Measurements from ENCODE around the gene MOV10L1.

The MOV10L1 gene

DNA sequence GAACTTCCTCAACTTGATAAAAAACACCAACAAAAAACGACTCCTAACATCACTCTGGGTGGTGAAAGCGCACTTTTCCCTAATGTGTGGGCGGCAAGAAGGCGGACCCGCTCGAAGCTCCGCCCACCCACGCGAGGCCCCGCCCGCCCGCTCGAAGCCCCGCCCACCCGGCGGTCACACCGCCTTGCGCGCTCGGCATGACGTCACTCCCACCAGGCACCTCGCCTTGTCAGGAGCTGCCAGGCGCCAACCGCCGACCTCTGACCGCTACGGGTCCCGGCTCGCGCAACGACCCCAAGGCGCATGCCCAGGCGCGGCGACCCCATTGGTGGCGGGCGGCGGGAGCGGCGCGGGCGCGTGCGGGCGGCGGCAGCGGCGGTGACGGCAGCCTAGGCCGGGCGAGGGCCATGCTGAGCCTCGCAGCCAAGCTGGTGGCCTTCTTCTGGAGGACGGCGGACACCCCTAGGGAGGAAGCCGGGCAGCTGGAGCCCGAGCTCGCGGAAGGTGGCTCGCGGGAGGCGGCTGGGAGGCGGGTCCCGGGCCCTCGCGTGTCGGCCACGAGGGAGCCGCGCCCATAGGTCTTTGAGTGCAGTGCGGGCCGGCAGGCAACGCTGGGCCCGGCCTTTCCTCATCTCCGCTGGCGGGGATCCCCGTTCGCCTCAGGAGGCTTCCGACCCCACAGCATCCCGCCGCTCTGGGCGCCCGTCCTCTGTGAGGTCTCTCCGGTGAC is at the start of gene MOV10L1:
Gene MOV10L1, plus strand, starts transcription at position 325 of the 730 bp plus-strand sequence. Its CDS starts 83 bp downstream, at position 408.
- DNase-seq (ENCODE audit: low read depth in 2 of 2), result no peak

DNA sequence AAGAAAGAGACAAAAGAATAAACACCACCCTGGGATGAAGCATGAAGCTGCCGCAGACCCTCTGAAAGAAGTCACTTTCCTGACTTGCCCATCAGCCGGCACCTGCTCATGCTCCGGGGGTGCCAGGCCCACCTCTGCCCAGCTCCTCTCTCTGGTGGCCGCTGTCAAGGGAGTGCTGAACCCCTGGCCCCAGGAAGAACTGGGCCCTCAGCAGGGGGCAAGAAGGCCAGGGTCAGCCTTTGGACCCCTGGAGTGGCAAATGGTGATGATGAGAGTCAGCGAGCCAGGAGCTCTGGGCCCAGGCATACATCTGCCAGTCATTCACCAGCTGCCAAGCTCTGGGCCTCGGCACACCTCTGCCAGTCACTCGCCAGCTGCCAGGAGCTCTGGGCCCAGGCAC is 49.1 kb upstream of the MOV10L1 start:
- DNase-seq (ENCODE audit: low read depth in 2 of 2), result no peak

DNA sequence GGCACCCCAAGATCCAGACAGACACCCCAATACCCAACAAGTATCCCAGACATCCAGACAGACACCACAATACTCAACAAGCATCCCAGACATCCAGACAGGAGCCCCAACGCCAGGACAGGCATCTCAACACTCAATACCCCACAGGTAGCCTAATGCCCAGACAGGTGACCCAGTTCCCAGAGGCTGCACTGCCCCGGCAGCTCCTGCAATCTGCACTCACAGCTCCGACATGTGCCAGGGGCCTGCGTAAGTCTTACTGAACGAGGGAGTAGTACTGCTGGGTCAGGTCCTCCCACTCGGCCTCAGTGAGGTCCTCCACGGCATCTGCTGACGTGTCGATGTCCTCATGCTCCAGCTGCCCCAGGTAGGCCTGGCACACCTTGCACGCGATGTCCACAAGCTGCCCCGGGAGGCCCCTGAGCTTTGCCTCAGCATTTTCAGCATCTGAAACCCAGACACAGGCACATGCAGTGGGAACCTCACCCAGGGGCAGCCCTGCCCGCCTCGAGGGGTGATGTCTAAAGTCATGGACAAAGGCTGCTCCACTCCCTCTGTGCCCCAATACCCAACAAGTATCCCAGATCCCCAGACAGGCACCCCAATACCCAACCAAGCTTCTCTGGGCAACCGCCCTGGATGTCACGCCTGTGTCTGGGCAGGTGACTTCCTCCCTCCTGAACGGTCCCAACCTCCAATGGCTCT is 48.3 kb upstream of the MOV10L1 start:
- no peak for DNase-seq (ENCODE audit: low read depth in 2 of 2)

DNA sequence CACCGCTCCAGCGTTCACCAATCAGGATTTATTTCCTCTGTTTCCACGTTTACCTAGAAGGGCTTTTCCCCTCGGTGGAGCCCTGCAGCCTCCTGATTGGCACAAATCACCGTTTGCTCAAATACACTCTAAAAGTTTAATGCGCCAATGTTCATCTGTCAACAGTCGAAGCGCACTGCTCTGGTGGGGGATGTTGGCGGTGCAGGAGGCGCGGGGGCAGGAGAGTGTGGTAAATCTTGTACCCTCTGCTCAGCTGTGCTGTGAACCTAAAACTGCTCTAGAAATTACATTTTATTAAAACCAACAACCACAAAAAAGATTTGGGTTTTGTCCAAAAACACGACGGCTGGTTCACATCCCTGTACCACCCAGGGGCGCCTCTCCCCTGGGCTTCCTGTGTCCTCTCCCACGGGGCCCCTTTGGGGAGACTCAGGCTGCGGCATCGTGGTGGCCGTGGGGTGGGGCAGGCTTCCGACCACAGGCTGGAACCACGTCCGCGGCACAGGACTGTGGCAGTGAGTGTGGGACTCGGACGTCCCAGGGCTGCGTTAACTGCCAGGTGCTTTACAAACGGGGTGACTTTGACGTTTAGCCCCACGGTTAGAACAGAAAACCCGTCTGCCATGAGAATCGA is 45.2 kb upstream of the MOV10L1 start:
- no peak for DNase-seq (ENCODE audit: low read depth in 2 of 2)

DNA sequence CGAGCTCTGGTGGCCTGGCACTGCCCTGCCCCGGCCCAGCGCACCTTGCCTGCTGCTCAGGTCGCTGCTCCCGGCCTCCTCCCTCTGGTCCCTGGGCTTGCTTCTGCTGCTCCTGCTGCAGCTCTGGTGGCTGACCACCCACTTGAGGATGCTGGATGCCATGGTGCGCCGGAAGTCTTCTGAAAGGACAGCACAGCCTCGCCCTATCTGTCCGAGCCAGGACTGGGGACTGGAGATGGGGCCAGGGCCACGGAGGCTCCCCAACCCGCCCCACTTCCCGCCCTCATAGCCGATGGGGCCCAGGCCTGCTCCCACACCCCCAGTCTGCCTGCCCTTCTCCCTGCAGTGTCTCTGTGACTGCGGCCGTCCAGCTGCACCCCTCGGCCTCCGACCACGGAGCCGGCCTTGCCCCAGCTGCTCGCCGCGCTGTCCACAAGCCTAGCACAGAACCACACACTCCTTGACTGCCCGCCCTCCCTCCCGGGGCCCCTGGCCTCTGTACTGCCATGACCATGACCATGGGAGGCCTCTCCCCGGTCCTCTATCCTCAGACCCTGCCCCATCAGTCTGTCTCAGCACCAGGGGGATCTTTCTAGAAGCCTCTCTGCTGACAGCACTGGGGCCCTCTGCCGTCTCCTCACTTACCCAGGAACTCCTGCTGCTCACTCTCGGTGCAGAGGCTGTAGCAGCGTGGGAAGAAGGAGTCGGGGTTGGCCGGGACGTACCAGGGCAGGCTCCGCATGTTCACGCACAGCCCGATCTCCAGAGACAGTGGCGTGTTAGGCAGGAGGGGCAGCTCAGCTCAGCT is 44.4 kb upstream of the MOV10L1 start:
- DNase-seq (ENCODE audit: low read depth in 2 of 2), result no peak

DNA sequence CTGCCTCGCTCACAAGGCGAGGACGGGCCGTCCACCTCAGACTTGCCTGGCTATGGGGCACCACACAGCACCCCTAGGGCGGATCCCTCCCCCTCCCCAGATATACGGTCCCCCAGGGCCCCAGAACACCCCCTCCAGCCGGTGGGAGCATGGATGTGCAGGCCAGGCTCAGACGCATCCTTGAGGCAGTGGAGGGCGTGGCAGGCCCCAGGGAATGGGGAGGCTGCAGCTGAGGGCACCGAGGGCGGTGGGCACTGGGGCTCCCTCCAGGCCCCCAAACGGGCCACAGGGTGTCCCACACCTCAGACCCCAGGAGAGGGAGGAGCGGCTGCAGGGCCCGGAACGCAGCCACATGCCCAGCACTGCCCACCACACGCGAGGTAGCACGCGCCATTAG is 43.8 kb upstream of the MOV10L1 start:
- DNase-seq (ENCODE audit: low read depth in 2 of 2), result no peak

DNA sequence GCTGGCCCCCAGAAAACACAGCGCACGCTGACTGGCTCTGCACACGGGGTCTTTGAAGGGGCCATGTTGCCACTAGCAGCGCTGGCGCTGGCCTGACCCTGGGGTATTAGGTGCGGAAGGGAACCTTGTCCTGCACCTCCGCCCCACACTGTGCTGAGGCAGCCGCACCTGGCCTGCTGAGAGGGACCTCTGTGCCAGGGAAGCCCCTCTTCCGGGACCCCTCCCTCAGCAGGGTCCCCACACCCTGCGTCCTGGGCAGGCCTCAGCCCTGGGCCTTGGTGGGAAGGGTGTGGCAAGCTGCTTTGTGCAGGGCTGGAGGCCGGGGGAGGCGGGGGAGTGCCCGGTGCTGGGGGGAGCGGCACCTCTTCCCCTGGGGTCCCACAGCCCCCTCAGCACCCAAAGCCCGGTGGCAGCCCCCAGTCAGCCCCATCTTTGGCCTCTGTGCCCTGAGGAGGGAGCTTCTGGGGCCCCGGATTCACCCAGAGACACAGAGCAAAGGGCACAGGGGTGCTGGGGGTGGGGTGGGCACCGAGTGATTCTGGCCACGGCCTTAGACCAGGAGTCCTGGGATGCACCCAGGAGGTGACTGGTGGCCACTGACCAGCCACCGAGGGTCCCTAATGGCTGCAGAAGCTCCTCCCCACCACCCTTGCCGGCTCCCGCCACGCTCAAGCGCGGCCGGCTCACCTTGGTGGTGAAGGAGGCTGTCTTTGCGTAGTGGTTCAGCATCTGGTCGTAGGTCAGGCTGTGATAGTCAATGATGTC is 43.1 kb upstream of the MOV10L1 start:
- no peak for DNase-seq (ENCODE audit: low read depth in 2 of 2)

DNA sequence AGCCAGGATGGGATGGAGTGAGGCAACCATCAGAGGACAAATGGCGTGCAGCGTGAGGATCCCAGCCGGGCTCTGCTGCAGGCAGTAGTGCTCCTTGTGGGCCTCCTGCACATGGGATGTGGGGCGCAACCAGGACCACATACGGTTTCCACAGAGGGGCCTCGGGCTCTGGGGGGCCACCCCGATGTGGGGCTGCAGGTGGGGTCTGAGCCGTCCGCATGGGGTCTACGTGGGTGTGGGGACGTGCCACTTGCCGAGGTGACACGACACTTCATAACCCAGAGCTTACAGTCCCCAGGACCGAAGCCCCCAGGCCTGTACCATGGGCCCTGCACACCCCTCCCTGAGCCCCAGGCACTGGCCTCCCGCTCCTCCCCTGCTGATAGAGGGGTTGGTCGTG is 42.5 kb upstream of the MOV10L1 start:
- no peak for DNase-seq (ENCODE audit: low read depth in 2 of 2)

DNA sequence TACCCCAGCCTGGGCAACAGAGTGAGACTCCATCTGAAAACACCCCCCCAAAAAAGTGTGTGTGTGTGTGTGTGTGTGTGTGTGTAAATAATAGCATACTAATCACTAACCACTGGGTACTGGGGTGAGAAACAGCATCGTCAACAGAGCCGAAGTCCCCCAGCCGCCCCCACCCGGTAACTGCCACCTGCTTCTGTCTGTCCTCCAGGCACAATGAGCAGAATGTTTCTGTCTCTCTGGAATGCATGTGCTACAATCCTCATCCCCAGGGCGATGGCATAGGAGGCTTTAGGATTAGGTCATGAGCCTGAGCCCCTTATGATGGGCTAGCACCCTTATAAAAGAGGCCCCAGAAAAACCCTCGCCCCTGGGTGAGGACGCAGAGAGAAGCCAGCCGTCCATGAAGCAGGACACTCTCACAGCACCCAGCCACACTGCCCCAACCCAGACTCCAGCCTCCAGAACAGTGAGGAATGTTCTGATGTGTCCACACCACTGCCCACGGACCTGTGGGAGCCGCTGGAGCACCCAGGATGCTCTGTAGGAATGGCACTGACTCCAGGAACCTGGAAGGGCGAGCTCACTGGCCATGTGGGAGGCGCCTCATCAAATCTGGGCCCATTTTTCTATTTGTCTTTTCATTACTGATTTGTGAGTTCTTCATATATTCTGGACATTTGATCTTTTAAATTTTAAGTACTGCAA is 41.6 kb upstream of the MOV10L1 start:
- DNase-seq (ENCODE audit: low read depth in 2 of 2), result no peak

DNA sequence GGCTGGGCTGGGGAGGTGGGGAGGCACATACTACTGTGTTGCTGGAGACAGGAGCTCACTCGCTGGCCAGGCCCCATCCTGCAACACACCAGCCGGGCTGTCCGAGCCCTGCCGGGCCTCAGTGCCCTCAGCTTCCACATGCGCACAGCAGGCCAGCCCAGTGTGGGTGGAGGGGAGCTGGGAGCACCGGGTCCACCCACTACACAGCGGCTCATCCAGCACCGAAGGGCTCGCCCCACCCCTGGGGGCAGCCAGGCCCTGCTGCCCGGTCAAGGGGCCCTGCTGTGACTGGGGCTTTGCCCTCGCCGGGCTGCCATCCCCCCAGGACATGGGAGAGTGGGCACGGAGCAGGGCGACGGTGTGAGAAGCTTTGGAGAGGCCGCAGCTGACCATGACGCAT is 41.0 kb upstream of the MOV10L1 start:
- DNase-seq (ENCODE audit: low read depth in 2 of 2), result no peak

DNA sequence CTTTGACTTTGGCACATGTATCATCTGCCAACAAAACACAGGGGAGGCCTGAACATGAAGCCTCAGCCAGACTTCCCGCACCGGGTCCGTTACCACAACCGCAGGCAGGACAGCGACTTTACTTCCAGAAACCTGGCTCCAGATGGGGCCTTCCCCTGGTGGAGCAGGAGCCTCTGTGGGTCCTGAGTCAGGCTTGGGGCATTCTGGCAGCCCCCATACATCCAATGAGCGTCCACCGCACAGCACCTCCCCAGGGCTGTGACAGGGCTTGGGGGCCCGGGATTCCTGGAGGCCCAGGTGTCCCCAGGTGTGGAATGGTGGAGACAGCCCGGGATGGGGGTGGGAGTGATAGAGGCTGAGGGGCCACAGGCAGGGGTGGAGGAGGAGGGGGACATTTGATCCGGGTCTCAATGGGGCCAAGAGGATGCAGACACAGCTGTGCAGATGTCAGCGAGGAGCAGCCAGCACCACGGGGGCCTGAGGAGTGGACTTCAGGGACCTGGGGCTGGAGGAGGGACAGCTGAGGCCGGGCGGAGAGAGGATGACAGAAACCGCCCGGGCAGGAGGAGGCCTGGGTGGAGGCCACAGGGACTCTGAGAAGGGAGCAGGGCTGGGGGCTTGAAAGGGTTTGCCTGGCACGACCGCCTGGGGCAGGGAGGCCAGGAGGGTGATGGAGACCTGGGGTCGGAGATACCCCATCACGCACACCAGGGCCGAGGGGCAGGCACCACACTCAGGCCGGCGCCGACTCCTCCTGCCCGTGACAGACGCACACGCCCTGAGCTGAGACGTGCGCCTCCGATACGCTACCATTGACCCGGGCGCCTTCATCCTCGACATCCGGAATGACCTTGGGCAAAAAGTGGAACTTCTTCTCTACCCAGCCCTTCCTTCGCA is 40.3 kb upstream of the MOV10L1 start:
- DNase-seq (ENCODE audit: low read depth in 2 of 2), result no peak

DNA sequence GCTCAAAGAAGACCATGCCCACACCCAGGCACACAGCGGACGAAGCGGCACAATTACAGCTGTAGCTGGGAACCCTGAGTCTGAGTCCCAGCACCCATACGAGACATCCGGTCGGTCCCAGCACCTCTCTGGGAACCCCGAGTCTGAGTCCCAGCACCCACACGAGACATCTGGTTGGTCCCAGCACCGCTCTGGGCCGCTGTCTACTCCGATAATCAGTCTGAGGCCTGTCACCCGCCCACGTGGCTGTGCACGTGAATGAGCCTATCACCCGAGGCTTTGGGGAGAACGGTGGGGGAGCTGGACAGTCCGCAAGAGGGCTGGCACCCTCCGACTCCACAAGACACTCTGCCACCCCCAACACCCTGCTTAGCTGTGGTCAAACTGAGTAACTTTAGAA is 37.9 kb upstream of the MOV10L1 start:
- no peak for DNase-seq (ENCODE audit: low read depth in 2 of 2)

DNA sequence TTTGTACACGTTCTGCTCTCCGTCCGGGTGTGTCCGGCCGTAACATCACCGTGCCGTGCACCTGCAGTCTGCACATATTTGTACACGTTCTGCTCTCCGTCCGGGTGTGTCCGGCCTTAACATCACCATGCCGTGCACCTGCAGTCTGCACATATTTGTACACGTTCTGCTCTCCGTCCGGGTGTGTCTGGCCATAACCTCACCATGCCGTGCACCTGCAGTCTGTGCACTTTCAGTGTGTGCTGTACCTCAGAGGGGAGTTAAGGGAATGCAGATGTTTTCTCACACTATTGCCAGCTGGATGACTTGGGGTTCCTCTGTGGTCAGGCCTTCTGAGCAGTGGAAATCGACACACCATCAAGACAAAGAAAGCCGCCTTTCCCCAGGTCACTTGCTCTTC is 35.9 kb upstream of the MOV10L1 start:
- DNase-seq (ENCODE audit: low read depth in 2 of 2), result no peak

DNA sequence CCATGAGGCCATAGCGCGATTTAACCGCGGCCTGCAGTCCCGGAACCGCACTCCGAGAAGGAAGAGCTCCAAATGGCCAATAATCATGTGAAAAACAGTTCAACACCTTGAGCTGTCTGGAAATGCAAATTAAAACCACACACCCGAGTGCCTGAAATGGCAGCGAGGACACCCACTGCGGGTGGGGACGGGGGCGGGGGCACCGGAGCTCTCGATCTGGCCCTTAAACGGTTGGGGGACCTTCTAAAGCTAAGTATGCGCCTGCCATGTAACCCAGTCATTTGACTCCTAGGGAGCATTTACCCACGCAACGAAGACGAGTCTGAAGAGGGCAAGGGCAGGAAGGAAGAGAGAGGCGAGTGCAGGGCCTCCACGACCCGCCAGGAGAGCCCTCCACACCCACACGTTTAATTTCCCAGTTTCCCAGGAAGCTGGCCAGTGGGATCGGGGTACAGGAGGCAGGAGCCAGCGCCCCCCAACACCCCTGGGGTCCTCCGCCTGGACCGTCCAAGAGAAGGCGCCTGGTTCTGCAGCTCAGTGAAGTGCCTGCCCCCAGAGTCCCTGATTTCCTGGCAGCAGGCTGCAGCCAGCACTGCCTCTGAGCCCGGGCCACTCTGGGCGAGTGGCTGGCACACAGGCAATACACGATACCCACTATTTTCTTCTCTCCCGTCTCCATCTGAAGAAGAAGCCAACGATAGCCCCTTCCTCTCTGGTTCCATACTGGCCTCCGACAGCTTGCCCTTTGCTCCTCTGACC is 33.4 kb upstream of the MOV10L1 start:
- DNase-seq (ENCODE audit: low read depth in 2 of 2), result no peak

DNA sequence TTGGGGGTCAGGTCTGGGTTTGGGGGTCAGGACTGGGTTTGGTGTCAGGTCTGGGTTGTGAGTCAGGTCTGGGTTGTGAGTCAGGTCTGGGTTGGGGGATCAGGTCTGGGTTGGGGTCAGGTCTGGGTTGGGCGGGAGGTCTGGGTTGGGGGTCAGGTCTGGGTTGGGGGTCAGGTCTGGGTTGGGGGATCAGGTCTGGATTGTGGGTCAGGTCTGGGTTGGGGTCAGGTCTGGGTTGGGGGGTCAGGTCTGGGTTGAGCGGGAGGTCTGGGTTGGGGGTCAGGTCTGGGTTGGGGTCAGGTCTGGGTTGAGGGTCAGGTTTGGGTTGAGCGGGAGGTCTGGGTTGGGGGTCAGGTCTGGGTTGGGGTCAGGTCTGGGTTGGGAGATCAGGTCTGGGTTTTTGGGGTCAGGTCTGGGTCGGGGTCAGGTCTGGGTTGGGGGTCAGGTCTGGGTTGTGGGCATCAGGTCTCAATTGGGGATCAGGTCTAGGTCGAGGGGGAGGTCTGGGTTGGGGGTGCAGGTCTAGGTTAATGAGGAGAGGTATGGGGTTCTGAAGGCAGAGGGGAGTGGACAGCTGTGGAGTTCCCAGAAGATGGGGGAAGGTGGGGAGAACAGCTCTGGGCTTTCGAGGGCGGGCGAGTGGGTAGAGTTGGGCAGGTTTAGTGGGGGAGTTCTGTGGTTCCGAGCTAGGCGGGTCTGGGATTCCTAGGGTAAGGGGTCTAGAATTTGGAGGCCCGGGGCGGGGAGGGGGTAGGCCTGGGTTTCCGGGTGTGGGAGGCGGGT is 32.3 kb upstream of the MOV10L1 start:
- no peak for DNase-seq (ENCODE audit: low read depth in 2 of 2)

DNA sequence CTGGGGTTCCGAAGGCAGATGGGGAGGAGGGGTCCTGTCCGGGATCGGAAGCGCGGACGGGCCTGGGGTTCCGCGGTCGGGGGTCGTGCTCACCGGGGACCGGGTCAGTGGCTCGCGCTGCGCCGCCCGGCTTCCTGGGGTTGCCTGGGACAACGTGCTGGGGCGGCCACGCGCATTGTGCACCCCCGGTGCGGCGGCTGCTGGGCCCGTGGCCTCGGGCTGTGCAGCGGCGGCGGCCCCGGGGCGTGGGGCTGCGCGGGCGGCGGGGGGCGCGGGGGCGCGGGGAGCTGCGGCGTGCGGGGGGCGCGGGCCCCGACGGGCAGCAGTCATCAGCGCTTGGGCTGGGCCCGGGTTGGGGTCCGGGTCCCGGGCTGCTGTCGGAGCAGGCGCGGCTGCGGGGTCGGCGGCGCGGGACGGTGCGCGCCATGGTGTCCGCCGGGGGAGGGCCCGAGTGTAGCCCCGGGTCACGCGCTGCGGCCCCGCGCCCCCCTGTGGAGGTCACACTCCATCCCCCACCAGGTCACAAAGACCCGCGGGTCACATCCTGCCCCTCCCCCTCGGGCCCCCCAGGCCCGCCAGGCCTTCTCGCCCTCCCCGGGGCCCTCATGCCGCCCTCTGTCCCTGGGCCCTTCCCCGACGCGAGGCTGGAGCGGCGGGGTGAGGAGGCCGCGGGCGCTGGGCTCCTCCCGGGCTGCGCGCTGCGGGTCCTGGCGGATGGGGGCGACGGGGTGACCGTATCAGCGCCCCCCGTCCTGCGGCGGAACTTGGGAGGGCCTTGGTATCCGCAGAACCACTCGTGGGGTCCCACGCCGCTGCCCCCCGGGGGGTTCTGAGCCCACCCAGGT is 31.5 kb upstream of the MOV10L1 start, which contains the start of gene TTLL8:
Gene TTLL8, minus strand, starts transcription at position 238 of the 845 bp plus-strand sequence.
- no peak for DNase-seq (ENCODE audit: low read depth in 2 of 2)

All from activated CD8-positive, alpha-beta memory T cell treated with anti-CD3 and anti-CD28 coated beads for 4 hours (primary cell).